Neural progenitor cell (in vitro differentiated cells): Measurements from ENCODE around the gene PRLHR.

ENCODE experiments used
- CTCF ChIP-seq: fragments of 200-600 bp; sonication (generic); IDR thresholded peaks from 2 replicates; pipeline ENCODE4 v1.5.1; 2017; ENCODE audit warnings: antibody characterized with exemption, mild to moderate bottlenecking
- EZH2 ChIP-seq: fragments of 200-600 bp; sonication (generic); IDR thresholded peaks from 2 replicates; pipeline ENCODE4 v1.6.1; 2017; ENCODE audit warnings: antibody characterized with exemption, mild to moderate bottlenecking, moderate library complexity
- EZH2phosphoT487 ChIP-seq: fragments of 200-600 bp; sonication (generic); IDR thresholded peaks from 2 replicates; pipeline ENCODE4 v1.6.1; 2017; ENCODE audit warnings: antibody characterized with exemption

- TF ChIP-seq CTCF, result no peak
- no peak for TF ChIP-seq EZH2
- TF ChIP-seq EZH2phosphoT487, result no peak
Observed at GRCh38 chr10:118567701-118568248, 27.7 kb downstream of the PRLHR start.
